Subcutaneous abdominal adipose tissue (tissue), 5 donors: ENCODE results near the gene SLC7A1.
A peak's percentile ranks its signal among the peaks of the same experiment; 100 is the strongest.

Experiments used
- H3K27ac ChIP-seq: one replicate; pipeline ENCODE4 v1.7.0; 2013; ENCODE audit warnings: low read depth, mild to moderate bottlenecking, inconsistent platforms, low read length, moderate library complexity
- H3K27me3 ChIP-seq, 5 donors: one replicate each; pipeline ENCODE4 v1.7.0; 2013; ENCODE audit warnings: low read length in 5 of 5, inconsistent platforms in 1 of 5; ENCODE audit not compliant: control insufficient read depth in 5 of 5, insufficient read depth in 4 of 5
- H3K36me3 ChIP-seq, 5 donors: one replicate each; pipeline ENCODE4 v1.7.0; 2013; ENCODE audit warnings: low read length in 5 of 5; ENCODE audit not compliant: control insufficient read depth in 5 of 5, insufficient read depth in 5 of 5
- H3K4me1 ChIP-seq, 5 donors: one replicate each; pipeline ENCODE4 v1.7.0; 2013; ENCODE audit warnings: low read length in 5 of 5, mild to moderate bottlenecking in 3 of 5, moderate library complexity in 1 of 5; ENCODE audit not compliant: control insufficient read depth in 5 of 5, insufficient read depth in 5 of 5
- H3K4me3 ChIP-seq, 5 donors: one replicate each; pipeline ENCODE4 v1.7.0; 2013; ENCODE audit warnings: low read length in 5 of 5, low read depth in 1 of 5
- H3K9ac ChIP-seq, 5 donors: one replicate each; pipeline ENCODE4 v1.7.0; 2013; ENCODE audit warnings: low read length in 5 of 5, mild to moderate bottlenecking in 4 of 5, moderate library complexity in 3 of 5
- H3K9me3 ChIP-seq, 5 donors: one replicate each; pipeline ENCODE4 v1.7.0; 2013; ENCODE audit warnings: low read length in 5 of 5; ENCODE audit not compliant: control insufficient read depth in 5 of 5
- donor health status: healthy.
- donor health status: healthy.
- donor health status: healthy.
- donor health status: healthy.
- donor health status: healthy.

Gene SLC7A1

DNA sequence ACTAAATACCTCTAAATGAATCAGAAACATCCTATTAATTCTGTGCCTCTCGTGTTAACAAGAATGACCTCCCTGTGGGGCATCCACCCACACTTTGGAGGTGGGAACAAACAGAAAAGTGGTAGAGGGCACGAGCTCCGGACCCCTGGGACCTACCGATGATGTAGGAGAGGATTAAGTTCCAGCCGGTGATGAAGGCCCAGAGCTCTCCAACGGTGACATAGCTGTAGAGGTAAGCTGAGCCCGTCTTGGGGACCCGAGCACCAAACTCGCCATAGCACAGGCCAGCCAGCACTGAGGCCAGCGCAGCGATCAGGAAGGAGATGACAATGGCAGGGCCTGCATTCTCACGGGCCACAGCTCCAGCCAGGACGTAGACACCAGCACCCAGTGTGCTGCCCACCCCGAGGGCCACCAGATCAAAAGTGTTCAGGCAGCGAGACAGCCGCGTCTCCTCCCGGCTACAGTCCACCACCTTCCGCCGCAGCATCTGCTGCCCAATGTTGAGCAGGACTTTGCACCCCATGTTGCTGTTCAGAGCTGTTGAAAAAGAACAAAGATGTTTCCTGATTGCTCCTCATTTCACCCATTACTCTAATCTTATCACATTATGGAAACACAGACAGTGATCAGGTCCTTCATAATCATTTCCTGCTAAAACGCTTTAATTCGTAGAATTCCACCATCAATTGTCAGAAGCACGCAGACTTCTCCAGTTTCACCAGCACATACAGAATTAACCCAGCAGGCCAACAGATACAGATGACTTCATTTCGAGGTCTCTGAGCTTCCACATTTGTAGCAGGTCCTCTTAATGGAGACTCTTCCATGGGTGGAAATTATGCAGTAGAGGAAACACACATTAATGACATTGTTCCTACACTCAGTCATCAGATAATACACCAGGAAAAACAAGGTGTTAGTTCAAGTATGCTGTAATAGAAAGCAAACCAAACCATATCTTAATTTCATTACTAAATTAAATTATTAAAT lies 59.5 kb downstream of the SLC7A1 start:
- H3K4me3 ChIP-seq: no peak overlapping the region
- H3K4me1 ChIP-seq: peaks cover 4 to 30% (median 23%) of the 10 kb centered on the region in 5 donors

DNA sequence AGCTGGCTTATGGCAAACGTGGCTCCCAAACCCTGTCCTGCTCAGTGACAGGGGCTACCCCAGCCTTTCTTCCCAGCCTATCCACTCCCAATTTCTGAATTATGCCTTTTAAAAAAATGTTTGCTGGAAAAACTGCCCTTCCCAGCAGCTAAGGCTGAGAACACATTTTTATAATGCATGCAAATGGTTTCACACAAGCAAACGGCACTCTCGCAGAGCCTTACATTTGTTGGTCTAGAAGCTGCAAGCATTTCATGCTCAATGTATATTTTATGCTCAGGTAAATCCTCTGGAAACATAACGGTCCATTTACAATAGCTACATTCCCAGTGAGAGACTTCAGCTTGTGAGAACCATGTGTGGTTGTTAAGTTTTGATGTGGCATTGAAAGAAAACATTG lies 61.4 kb downstream of the SLC7A1 start:
- Histone ChIP-seq H3K27ac (no peak overlapping the region), H3K4me1 (peaks cover 4 to 29% (median 23%) of the 10 kb centered on the region in 5 donors), H3K27me3 (no peaks in the 10 kb centered on the region), H3K4me3 (no peak overlapping the region), H3K9ac (no peak overlapping the region), H3K36me3 (peaks cover 0 to 11% (median 3%) of the 10 kb centered on the region in 5 donors), H3K9me3 (no peaks in the 10 kb centered on the region)

More for the DNA sequence above, 59.5 kb downstream of the SLC7A1 start:
- no peaks in the 10 kb centered on the region for H3K27me3 ChIP-seq
- H3K36me3 ChIP-seq: peaks cover 0 to 3% (median 0%) of the 10 kb centered on the region in 5 donors
- H3K9me3 ChIP-seq: no peaks in the 10 kb centered on the region
- no peak overlapping the region for H3K9ac ChIP-seq
- no peak overlapping the region for H3K27ac ChIP-seq

DNA sequence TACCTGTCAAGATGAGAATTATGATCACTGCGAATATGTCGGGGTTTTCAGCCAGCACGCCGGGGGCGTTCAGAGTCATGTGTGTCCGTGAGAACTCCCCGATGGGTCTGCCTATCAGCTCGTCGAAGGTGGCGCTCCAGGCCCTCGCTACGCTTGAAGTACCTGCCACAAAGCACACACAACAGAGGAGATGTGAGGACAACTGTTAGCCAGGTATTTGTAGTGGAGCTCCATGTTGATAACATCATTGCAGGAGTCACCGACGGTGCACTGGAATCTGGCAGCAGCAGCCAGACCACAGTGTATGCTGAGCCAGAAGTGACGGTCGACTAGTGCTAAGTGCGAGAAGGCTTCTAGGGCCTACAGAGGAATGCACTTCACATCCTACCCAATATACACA lies 62.7 kb downstream of the SLC7A1 start:
- Histone ChIP-seq H3K9ac (no peak overlapping the region), H3K36me3 (peaks cover 0 to 19% (median 8%) of the 10 kb centered on the region in 5 donors), H3K27ac (no peak overlapping the region), H3K9me3 (no peaks in the 10 kb centered on the region), H3K27me3 (no peaks in the 10 kb centered on the region), H3K4me3 (no peak overlapping the region), H3K4me1 (peaks cover 2 to 16% (median 11%) of the 10 kb centered on the region in 5 donors)

DNA sequence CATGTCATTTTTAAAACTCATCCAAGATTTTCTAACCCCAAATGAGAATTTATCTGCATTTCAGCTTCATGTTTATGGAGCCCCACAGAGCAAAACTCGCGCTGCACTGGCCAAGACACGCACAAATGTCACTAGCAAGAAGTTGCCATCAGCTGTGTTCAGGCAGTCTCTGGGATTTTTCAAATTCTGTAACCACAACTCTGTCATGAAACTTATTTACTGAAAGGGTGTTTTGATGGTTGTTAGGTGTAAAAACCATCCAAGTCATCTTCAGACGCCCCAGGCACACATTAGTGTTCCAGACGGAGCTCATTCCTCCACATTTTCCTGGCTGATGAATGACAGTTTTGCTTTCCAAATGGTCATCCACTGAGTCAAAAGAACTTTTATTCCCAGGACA lies 63.4 kb downstream of the SLC7A1 start:
- no peak overlapping the region for H3K4me3 ChIP-seq
- peaks cover 0 to 25% (median 12%) of the 10 kb centered on the region in 5 donors for H3K36me3 ChIP-seq
- H3K27ac ChIP-seq: no peak overlapping the region

DNA sequence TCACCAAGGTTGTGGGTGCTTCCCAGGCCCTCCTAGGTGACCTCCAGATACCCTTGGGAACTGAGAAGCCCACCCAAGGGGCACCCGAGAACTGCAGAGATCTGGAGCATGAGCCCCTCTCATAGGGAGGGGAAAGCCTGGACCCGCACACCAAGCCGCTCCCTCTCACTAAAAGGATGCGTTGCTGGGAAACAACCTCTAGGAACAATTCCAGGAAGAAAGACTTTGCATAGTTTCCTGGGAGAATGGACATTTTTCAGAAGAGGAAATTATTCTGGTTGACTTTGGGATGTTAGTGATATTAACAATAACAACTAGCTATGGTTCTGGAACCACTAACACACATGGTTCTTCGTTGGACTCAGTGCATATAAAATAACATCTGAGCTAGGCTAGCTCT lies 64.6 kb downstream of the SLC7A1 start:
- Histone ChIP-seq H3K4me1 (peaks cover 0 to 14% (median 8%) of the 10 kb centered on the region in 5 donors), H3K36me3 (peaks cover 0 to 25% (median 12%) of the 10 kb centered on the region in 5 donors), H3K9ac (no peak overlapping the region), H3K27me3 (no peaks in the 10 kb centered on the region), H3K4me3 (no peak overlapping the region), H3K9me3 (no peaks in the 10 kb centered on the region), H3K27ac (no peak overlapping the region)

More for the DNA sequence above, 63.4 kb downstream of the SLC7A1 start:
- Histone ChIP-seq H3K9ac (peak overlapping the region in 1 of 5 donors; percentile 19), H3K4me1 (peaks cover 0 to 14% (median 8%) of the 10 kb centered on the region in 5 donors), H3K27me3 (no peaks in the 10 kb centered on the region), H3K9me3 (no peaks in the 10 kb centered on the region)

DNA sequence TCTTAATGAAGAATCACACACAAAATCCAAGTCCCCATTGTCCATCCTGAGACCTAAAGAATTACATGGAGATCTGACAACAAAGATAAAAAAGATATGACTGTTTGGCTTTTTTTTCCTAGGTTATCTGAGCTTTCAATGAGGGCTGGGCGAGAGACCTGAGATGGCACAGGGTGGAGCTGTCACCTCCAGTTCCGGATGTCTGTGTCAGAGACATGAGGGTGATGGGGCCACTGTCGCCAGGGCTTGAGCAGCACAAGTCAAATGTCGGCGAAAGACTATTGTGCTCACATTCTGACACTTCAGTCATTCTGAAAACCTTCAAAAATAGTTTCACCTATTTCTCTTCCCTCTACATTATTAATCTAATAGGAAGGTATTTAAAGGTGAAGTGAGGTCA lies 65.7 kb downstream of the SLC7A1 start:
- Histone ChIP-seq H3K36me3 (peaks cover 0 to 23% (median 12%) of the 10 kb centered on the region in 5 donors), H3K9ac (no peak overlapping the region), H3K9me3 (no peaks in the 10 kb centered on the region), H3K27ac (no peak overlapping the region), H3K4me3 (no peak overlapping the region), H3K4me1 (peaks cover 0 to 14% (median 8%) of the 10 kb centered on the region in 5 donors), H3K27me3 (no peaks in the 10 kb centered on the region)

DNA sequence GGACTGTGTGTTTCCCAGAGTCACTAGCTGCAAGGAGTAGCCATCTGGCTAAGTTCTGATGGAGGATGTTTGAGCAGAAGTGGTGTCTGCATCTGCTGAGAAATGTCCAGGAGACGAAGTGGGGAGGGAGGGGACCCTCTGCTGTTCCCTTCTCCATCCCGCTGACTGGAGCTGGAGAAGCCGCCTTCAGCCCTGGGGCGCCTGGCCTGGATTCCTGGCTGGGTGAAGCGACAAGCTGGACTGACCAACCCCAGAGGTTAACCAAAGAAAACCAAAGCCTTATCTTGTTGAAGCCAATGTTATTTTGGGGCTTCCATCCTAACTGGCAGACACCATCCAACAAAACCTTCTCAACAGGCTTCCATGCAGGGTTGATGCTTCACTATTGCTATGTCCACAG lies 67.6 kb downstream of the SLC7A1 start:
- H3K9ac ChIP-seq: no peak overlapping the region

DNA sequence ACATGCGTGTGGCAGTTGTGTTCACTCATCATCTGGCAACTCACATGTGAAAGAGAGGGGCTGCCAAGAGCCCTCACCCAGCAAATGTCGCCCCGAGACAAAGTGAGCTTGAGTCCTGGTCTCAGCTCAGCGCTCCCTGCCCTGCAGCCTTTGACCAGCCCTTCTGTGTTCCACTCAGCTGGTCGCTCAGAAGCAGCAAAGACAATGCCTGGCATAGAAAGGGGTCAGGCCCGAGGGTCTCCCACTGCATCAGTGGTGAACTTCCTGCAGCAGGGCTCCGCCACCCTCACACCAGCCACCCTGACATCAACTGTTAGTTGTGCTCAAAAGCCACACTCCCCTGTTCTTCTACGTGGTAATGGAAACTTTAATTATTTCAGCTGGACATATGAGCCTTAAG lies 68.0 kb downstream of the SLC7A1 start:
- peaks cover 0 to 8% (median 3%) of the 10 kb centered on the region in 5 donors for H3K4me1 ChIP-seq
- H3K9ac ChIP-seq: no peak overlapping the region

More for the DNA sequence above, 67.6 kb downstream of the SLC7A1 start:
- peaks cover 0 to 33% (median 21%) of the 10 kb centered on the region in 5 donors for H3K36me3 ChIP-seq
- H3K4me1 ChIP-seq: peaks cover 0 to 12% (median 7%) of the 10 kb centered on the region in 5 donors
- H3K4me3 ChIP-seq: no peak overlapping the region
- no peaks in the 10 kb centered on the region for H3K27me3 ChIP-seq
- no peak overlapping the region for H3K27ac ChIP-seq
- H3K9me3 ChIP-seq: no peaks in the 10 kb centered on the region

DNA sequence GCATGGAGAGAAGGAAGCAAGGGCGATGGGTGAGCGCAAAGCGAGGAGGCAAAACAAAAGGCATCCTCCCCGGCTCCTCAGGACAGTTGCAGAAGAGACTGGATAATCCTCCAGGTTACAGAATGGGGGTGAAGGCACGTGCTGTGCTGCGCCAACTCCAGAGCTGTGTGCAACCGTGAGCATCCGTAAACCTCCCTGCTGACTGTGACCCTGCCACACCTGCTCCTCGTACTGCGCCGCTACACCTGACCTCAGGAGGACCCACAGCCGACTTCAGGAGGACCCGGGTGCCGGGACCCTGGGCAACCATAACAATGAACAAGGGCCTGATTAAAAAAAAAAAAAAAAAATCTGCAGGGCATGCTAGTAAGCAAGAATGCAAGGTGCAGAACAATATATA lies 68.7 kb downstream of the SLC7A1 start:
- H3K27ac ChIP-seq: no peak overlapping the region
- H3K4me3 ChIP-seq: no peak overlapping the region
- peaks cover 0 to 13% (median 6%) of the 10 kb centered on the region in 5 donors for H3K4me1 ChIP-seq
- H3K36me3 ChIP-seq: peaks cover 0 to 35% (median 21%) of the 10 kb centered on the region in 5 donors
- no peaks in the 10 kb centered on the region for H3K27me3 ChIP-seq
- no peaks in the 10 kb centered on the region for H3K9me3 ChIP-seq
- no peak overlapping the region for H3K9ac ChIP-seq

More for the DNA sequence above, 68.0 kb downstream of the SLC7A1 start:
- Histone ChIP-seq H3K27ac (no peak overlapping the region), H3K4me3 (no peak overlapping the region), H3K9me3 (no peaks in the 10 kb centered on the region), H3K27me3 (no peaks in the 10 kb centered on the region), H3K36me3 (peaks cover 0 to 35% (median 21%) of the 10 kb centered on the region in 5 donors)

DNA sequence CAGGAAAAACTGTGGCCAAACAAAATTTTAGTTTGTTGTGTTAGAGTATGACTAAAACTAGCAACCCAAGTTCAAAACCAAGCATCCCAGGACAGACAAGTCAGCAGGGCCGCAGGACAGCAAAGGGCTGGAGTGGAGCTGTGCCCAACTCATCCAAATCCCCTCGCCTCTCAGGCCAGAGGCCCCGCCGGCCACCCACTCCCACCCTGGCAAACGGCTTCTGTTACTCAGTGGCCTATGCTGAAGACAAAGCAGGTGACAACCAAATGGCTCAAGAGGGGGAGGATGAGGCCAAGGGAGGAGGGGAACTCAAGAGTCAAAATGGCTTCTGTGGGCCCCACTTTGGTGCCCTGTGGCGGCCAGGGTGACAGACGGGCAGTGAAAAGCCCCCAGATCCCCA lies 69.7 kb downstream of the SLC7A1 start:
- Histone ChIP-seq H3K4me3 (no peak overlapping the region), H3K9me3 (no peaks in the 10 kb centered on the region), H3K27me3 (no peaks in the 10 kb centered on the region), H3K9ac (no peak overlapping the region), H3K27ac (no peak overlapping the region), H3K4me1 (peaks cover 2 to 16% (median 11%) of the 10 kb centered on the region in 5 donors), H3K36me3 (peaks cover 0 to 35% (median 21%) of the 10 kb centered on the region in 5 donors)
